Psoas muscle (tissue), 8 donors: Measurements from ENCODE around the gene CNTNAP2. TPM values are rescaled to one million over a fixed set of nuclear protein-coding genes. Genes with fewer than 3 reads are reported as not detected.

Experiments
- ATAC-seq, 4 donors: fragments of 200-7000 bp; cut with Tn5 transposase; one replicate each; pipeline ENCODE4 v1.9.1; 2020; ENCODE audit warnings: moderate library complexity in 3 of 4, mild to moderate bottlenecking in 2 of 4
- DNase-seq, 2 donors: peaks; one replicate each; pipeline ENCODE4 v3.0.0-alpha.2; 2020
- H3K27ac ChIP-seq: fragments of 200-600 bp; one replicate; pipeline ENCODE4 v1.8.0; 2022
- H3K27me3 ChIP-seq, 3 donors: fragments of 200-600 bp in 1 of 3; one replicate each; pipeline versions ENCODE4 v1.6.1 to v1.8.0; 2013 to 2022; ENCODE audit warnings: low read length in 2 of 3, mild to moderate bottlenecking in 2 of 3, moderate library complexity in 1 of 3; ENCODE audit not compliant: insufficient read depth in 3 of 3
- H3K36me3 ChIP-seq, 2 donors: fragments of 200-600 bp in 1 of 2; one replicate each; pipeline versions ENCODE4 v1.6.1 to v1.8.0; 2013 to 2022; ENCODE audit warnings: low read depth in 1 of 2, mild to moderate bottlenecking in 1 of 2, moderate library complexity in 1 of 2; ENCODE audit not compliant: insufficient read depth in 1 of 2
- H3K4me1 ChIP-seq: fragments of 200-600 bp; one replicate; pipeline ENCODE4 v1.8.0; 2022
- H3K4me3 ChIP-seq: fragments of 200-600 bp; one replicate; pipeline ENCODE4 v1.8.0; 2022; ENCODE audit warnings: mild to moderate bottlenecking
- H3K9me3 ChIP-seq: fragments of 200-600 bp; one replicate; pipeline ENCODE4 v1.8.0; 2022
- WGBS, 3 donors: extraction: QIAGEN DNeasy Blood & Tissue Kit; methylation state at CpG; one replicate each; pipeline versions ENCODE4 v1.1.6 to v1.1.7; 2013; 5-methylcytosine and 5-hydroxymethylcytosine counted together
- intact Hi-C, 2 donors: fragments of 100-400 bp; cut with DNase I; formaldehyde crosslinking; loops; one replicate each; pipeline versions ENCODE4 v1.11.0 to v1.14.2; 2022
- polyA plus RNA-seq, 3 donors: library from polyadenylated mRNA; stranded (reverse); fragments of 200-250 nt; gene quantifications; one replicate each; pipeline ENCODE4 v1.2.3, GENCODE V29; 2013
- total RNA-seq, 4 donors: library from RNA; stranded (reverse); fragmentation: NEBNext Ultra II Directional in 2 of 4; extraction: Animal tissue kit (Norgen Biotek cat#: 25700) in 2 of 4; gene quantifications; one replicate each; pipeline versions ENCODE4 v1.2.1 to v1.2.4, GENCODE V29; 2021 to 2023
- TF ChIP-seq, protein P1 (sequence below): fragments of 200-600 bp; IDR thresholded peaks from one replicate; pipeline ENCODE4 v1.8.0; 2022; ENCODE audit warnings: antibody characterized with exemption
- donor health status: healthy with polysubstance abuse.
- donor health status: DM: no; HTN: no; CAD: no; lungs with moderate emphysema.
- donor health status: Bipolar disorder and iron deficiency.
- donor health status: healthy.
- donor health status: DM: yes; HTN: yes; CAD: no.
- donor health status: DM: no; HTN: no; CAD: no.
- donor health status: DM: no; HTN: no; CAD: no.
- donor health status: DM: yes; HTN: yes; CAD: no.

CNTNAP2 gene
- total and polyA plus RNA-seq, 7 donors = 0.01 to 0.13 TPM; not detected in 5

- WGBS, 3 donors = 91 to 95% (median 94%) methylated on average over 3 of the region's 3 CpGs
- no peaks in the 10 kb centered on the region for H3K27me3 ChIP-seq
- H3K4me1 ChIP-seq = no peaks in the 10 kb centered on the region
- no peaks in the 10 kb centered on the region for H3K36me3 ChIP-seq
- no peak overlapping the region for H3K27ac ChIP-seq
- no peak overlapping the region for H3K4me3 ChIP-seq
- ATAC-seq (no peak), DNase-seq (no peak)
- no peaks in the 10 kb centered on the region for H3K9me3 ChIP-seq
- intact Hi-C loops = no loop called here
- TF ChIP-seq, protein P1, sequence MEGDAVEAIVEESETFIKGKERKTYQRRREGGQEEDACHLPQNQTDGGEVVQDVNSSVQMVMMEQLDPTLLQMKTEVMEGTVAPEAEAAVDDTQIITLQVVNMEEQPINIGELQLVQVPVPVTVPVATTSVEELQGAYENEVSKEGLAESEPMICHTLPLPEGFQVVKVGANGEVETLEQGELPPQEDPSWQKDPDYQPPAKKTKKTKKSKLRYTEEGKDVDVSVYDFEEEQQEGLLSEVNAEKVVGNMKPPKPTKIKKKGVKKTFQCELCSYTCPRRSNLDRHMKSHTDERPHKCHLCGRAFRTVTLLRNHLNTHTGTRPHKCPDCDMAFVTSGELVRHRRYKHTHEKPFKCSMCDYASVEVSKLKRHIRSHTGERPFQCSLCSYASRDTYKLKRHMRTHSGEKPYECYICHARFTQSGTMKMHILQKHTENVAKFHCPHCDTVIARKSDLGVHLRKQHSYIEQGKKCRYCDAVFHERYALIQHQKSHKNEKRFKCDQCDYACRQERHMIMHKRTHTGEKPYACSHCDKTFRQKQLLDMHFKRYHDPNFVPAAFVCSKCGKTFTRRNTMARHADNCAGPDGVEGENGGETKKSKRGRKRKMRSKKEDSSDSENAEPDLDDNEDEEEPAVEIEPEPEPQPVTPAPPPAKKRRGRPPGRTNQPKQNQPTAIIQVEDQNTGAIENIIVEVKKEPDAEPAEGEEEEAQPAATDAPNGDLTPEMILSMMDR = no peak
Measured at GRCh38 chr7:148149730-148150129, 2033.1 kb downstream of the CNTNAP2 start.

GRCh38 chr7:148151778-148152177 is 2035.2 kb downstream of the CNTNAP2 start:
- Histone ChIP-seq H3K36me3 (no peaks in the 10 kb centered on the region), H3K27me3 (no peaks in the 10 kb centered on the region), H3K27ac (no peak overlapping the region), H3K4me3 (no peak overlapping the region), H3K4me1 (no peaks in the 10 kb centered on the region), H3K9me3 (no peaks in the 10 kb centered on the region)
- intact Hi-C loops = no loop called here
- WGBS, 3 donors = 92 to 95% (median 95%) methylated on average over 2 of the region's 2 CpGs
- ATAC-seq (no peak), DNase-seq (no peak)
- TF ChIP-seq, protein P1 = no peak

DNA sequence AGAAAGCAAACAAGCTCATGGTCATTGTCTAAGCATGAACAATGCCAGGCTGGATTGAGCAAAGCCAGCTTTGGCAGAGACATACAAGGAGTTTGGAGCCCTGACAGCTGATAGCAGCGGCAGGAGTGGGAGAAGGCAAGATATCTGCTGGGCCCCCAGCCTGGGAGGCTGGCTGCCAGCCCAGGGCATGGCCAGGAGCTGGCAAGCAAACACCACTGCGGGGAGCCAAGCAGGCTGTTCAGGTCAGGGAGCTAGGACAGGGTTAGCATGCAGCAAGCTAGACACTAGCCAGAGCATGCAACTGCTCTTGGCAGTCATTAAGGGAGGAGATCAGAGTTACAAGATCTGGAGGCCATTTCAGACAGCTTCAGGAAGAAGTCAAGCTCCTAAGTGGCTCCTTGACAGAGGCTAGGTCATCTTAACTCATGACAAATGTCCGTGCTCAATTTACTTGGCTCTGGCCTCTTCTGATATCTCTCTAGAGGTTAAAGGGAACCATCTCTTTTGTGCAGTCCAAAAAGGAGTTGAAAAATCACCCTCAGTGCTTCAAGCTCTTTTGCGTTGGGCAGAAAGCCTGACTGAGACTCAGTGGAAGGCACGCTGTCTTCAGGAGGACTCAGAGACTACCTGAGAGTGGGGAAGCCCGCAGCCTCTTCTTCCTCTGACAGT is 2037.1 kb downstream of the CNTNAP2 start:
- ATAC-seq (peak in 3 of 4 donors; percentile 37 to 51 (median 41)), DNase-seq (peak in 1 of 2 donors; percentile 21)
- TF ChIP-seq, protein P1 = no peak
- Histone ChIP-seq H3K27ac (no peak overlapping the region), H3K27me3 (no peaks in the 10 kb centered on the region), H3K9me3 (no peaks in the 10 kb centered on the region), H3K36me3 (no peaks in the 10 kb centered on the region), H3K4me1 (no peaks in the 10 kb centered on the region), H3K4me3 (no peak overlapping the region)
- intact Hi-C loops = no loop called here
- 35 to 41% (median 39%) methylated on average over 6 of the region's 6 CpGs for WGBS, 3 donors

DNA sequence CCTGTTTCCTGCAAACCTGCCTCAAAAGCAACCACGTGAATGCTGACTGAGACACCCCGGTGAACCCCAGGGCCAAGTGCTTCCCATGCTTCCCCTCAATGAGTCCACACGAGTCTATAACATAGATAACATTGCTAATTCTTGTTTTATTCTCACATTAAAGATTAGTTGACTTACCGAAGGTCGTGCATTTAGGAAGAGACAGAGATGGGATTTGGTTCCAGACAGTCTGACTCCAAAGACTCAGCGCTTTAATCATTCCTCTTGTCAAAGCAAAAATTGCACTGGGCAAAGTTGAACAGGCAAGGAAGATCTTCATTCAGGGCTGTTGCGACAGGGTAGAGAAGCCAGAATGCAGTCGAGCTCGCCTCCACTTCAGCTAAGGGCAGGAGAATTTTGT is 2038.4 kb downstream of the CNTNAP2 start:
- Histone ChIP-seq H3K27ac (no peak overlapping the region), H3K4me3 (no peak overlapping the region), H3K9me3 (no peaks in the 10 kb centered on the region), H3K27me3 (no peaks in the 10 kb centered on the region), H3K36me3 (no peaks in the 10 kb centered on the region), H3K4me1 (no peaks in the 10 kb centered on the region)
- no peak for DNase-seq
- TF ChIP-seq, protein P1 = no peak
- ATAC-seq = no peak
- 74 to 80% (median 79%) methylated on average over 9 of the region's 9 CpGs for WGBS, 3 donors
- intact Hi-C loops = no loop called here

GRCh38 chr7:148155826-148156225 is 2039.2 kb downstream of the CNTNAP2 start:
- no peak overlapping the region for H3K4me3 ChIP-seq
- no peak for DNase-seq
- H3K4me1 ChIP-seq = no peaks in the 10 kb centered on the region
- no peaks in the 10 kb centered on the region for H3K27me3 ChIP-seq
- H3K9me3 ChIP-seq = no peaks in the 10 kb centered on the region
- no peaks in the 10 kb centered on the region for H3K36me3 ChIP-seq
- ATAC-seq = no peak
- intact Hi-C loops = no loop called here
- TF ChIP-seq, protein P1 = no peak
- H3K27ac ChIP-seq = no peak overlapping the region
- WGBS, 3 donors = 80 to 85% (median 81%) methylated on average over 8 of the region's 8 CpGs
